Stimulated activated naive CD8-positive, alpha-beta T cell treated with anti-CD3 and anti-CD28 coated beads, Interleukin-15, Interleukin-2, amounts not matched to agents 100 ng/mL and 50 ng/mL, for 24 hours (primary cell): ENCODE data around the gene GLUL.

Source experiments
- H3K27ac Mint-ChIP-seq: one replicate; pipeline ENCODE4 v1.8.0; 2021; ENCODE audit warnings: mild to moderate bottlenecking, mixed read lengths
- H3K27me3 Mint-ChIP-seq: one replicate; pipeline ENCODE4 v1.8.0; 2021; ENCODE audit warnings: mixed read lengths
- H3K36me3 Mint-ChIP-seq: one replicate; pipeline ENCODE4 v1.8.0; 2021; ENCODE audit warnings: low read depth, mixed read lengths
- H3K4me1 Mint-ChIP-seq: one replicate; pipeline ENCODE4 v1.8.0; 2021; ENCODE audit warnings: low read depth, mixed read lengths
- H3K4me3 Mint-ChIP-seq: one replicate; pipeline ENCODE4 v1.8.0; 2021; ENCODE audit warnings: mild to moderate bottlenecking, mixed read lengths
- H3K9me3 Mint-ChIP-seq: one replicate; pipeline ENCODE4 v1.8.0; 2021; ENCODE audit warnings: mixed read lengths

GLUL gene

GRCh38 chr1:182332261-182333060 lies 59.1 kb downstream of the GLUL start:
- no peak overlapping the region for H3K27ac Mint-ChIP-seq
- H3K4me3 Mint-ChIP-seq, result no peak overlapping the region
- H3K4me1 Mint-ChIP-seq, result no peaks in the 10 kb centered on the region
- no peaks in the 10 kb centered on the region for H3K9me3 Mint-ChIP-seq
- no peaks in the 10 kb centered on the region for H3K27me3 Mint-ChIP-seq
- H3K36me3 Mint-ChIP-seq, result no peaks in the 10 kb centered on the region
